Fibroblast of lung (primary cell): Measurements from ENCODE around the gene CFAP74. TPM values are rescaled to one million over a fixed set of nuclear protein-coding genes. Genes with fewer than 3 reads are reported as not detected.

Experiments used
- DNase-seq, 2 donors: peaks; one replicate each; pipeline versions ENCODE4 v3.0.0 to v3.0.0-alpha.2; 2010; ENCODE audit warnings: low read depth in 2 of 2
- H2AFZ ChIP-seq: 2 replicates; pipeline ENCODE4 v1.5.1; 2012; ENCODE audit warnings: low read length, control low read depth, inconsistent platforms
- H3K27ac ChIP-seq: 2 replicates; pipeline ENCODE4 v1.5.1; 2011; ENCODE audit warnings: low read length, control low read depth; ENCODE audit not compliant: insufficient read depth
- H3K27me3 ChIP-seq: 2 replicates; pipeline ENCODE4 v1.5.1; 2011; ENCODE audit warnings: mild to moderate bottlenecking, low read length; ENCODE audit not compliant: control insufficient read depth, insufficient read depth
- H3K36me3 ChIP-seq: 2 replicates; pipeline ENCODE4 v1.5.1; 2011; ENCODE audit warnings: low read length; ENCODE audit not compliant: control insufficient read depth, insufficient read depth
- H3K4me1 ChIP-seq: 2 replicates; pipeline ENCODE4 v1.5.1; 2011; ENCODE audit warnings: low read length; ENCODE audit not compliant: control insufficient read depth, insufficient read depth; ENCODE audit errors: extremely low read depth
- H3K4me2 ChIP-seq: 2 replicates; pipeline ENCODE4 v1.5.1; 2011; ENCODE audit warnings: low read length, control low read depth; ENCODE audit not compliant: insufficient read depth; ENCODE audit errors: extremely low read depth
- H3K4me3 ChIP-seq, 4 experiments: fragments of 200-600 bp in 1 of 4; sonication (generic) in 1 of 4; replicated peaks in 1 of 4; 2 replicates each; pipeline ENCODE4 v1.5.1; 2011 to 2016; ENCODE audit warnings: low read length in 4 of 4, low read depth in 3 of 4, mild to moderate bottlenecking in 3 of 4, control low read depth in 2 of 4, inconsistent platforms in 1 of 4, mixed read lengths in 1 of 4; ENCODE audit not compliant: insufficient read depth in 1 of 4; ENCODE audit errors: control extremely low read depth in 1 of 4
- H3K79me2 ChIP-seq: 2 replicates; pipeline ENCODE4 v1.5.1; 2012; ENCODE audit warnings: mild to moderate bottlenecking, low read length, inconsistent platforms; ENCODE audit not compliant: control insufficient read depth, insufficient read depth
- H3K9ac ChIP-seq: 2 replicates; pipeline ENCODE4 v1.5.1; 2011; ENCODE audit warnings: mild to moderate bottlenecking, low read length, control low read depth; ENCODE audit not compliant: insufficient read depth
- H3K9me3 ChIP-seq: 2 replicates; pipeline ENCODE4 v1.5.1; 2012; ENCODE audit warnings: low read depth, low read length; ENCODE audit not compliant: control insufficient read depth, insufficient read depth
- H4K20me1 ChIP-seq: 2 replicates; pipeline ENCODE4 v1.5.1; 2011; ENCODE audit warnings: low read length; ENCODE audit not compliant: control insufficient read depth, insufficient read depth; ENCODE audit errors: extremely low read depth
- EZH2 ChIP-seq: IDR thresholded peaks from 2 replicates; pipeline ENCODE4 v1.5.1; 2012; ENCODE audit warnings: low read length, control low read depth, mild to moderate bottlenecking; ENCODE audit errors: missing control alignments
- polyA plus RNA-seq, 2 donors: library from polyadenylated mRNA; depleted of rRNA in 1 of 2; stranded (reverse) in 1 of 2; unstranded in 1 of 2; fragments of >200 nt; gene quantifications; 2 replicates each; pipeline ENCODE4 v1.2.1, GENCODE V29; 2011 to 2012; ENCODE audit warnings: missing spikeins in 1 of 2
- total RNA-seq: library from RNA; depleted of rRNA; stranded (reverse); fragments of >200 nt; gene quantifications from 2 replicates; pipeline ENCODE4 v1.2.1, GENCODE V29; 2014
- TF ChIP-seq, protein P1 (sequence below), 2 donors: IDR thresholded peaks in 1 of 2; conservative IDR thresholded peaks in 1 of 2; 1 replicate in 1 of 2; 2 replicates in 1 of 2; pipeline ENCODE4 v1.5.1; 2011 to 2012; ENCODE audit warnings: low read length in 2 of 2, control low read depth in 1 of 2, inconsistent platforms in 1 of 2, low read depth in 1 of 2, mild to moderate bottlenecking in 1 of 2

The CFAP74 gene
- total and polyA plus RNA-seq, 2 donors (not counting 1 experiment from before 2014, with no cell fraction given) = not detected

GRCh38 chr1:2052756-2053155 is 49.2 kb upstream of the CFAP74 start:
- H3K4me1 ChIP-seq = no peaks in the 10 kb centered on the region
- H3K27me3 ChIP-seq = peaks cover 24% of the 10 kb centered on the region
- no peaks in the 10 kb centered on the region for H3K79me2 ChIP-seq
- H3K27ac ChIP-seq = no peak overlapping the region
- no peak overlapping the region for H3K4me3 ChIP-seq
- H3K9ac ChIP-seq = no peak overlapping the region
- H2AFZ ChIP-seq = no peak overlapping the region
- DNase-seq = no peak
- no peaks in the 10 kb centered on the region for H3K9me3 ChIP-seq
- no peaks in the 10 kb centered on the region for H3K36me3 ChIP-seq
- H4K20me1 ChIP-seq = no peaks in the 10 kb centered on the region
- H3K4me2 ChIP-seq = no peak overlapping the region
- TF ChIP-seq, protein P1, sequence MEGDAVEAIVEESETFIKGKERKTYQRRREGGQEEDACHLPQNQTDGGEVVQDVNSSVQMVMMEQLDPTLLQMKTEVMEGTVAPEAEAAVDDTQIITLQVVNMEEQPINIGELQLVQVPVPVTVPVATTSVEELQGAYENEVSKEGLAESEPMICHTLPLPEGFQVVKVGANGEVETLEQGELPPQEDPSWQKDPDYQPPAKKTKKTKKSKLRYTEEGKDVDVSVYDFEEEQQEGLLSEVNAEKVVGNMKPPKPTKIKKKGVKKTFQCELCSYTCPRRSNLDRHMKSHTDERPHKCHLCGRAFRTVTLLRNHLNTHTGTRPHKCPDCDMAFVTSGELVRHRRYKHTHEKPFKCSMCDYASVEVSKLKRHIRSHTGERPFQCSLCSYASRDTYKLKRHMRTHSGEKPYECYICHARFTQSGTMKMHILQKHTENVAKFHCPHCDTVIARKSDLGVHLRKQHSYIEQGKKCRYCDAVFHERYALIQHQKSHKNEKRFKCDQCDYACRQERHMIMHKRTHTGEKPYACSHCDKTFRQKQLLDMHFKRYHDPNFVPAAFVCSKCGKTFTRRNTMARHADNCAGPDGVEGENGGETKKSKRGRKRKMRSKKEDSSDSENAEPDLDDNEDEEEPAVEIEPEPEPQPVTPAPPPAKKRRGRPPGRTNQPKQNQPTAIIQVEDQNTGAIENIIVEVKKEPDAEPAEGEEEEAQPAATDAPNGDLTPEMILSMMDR (conservative IDR thresholded peaks at IDR 0.05 in 1 of 2, IDR thresholded peaks at IDR 0.05 in 1 of 2; ENCODE audit: low read depth in 1 of 2, low read length in 2 of 2) = no peak
- TF ChIP-seq EZH2 = no peak

DNA sequence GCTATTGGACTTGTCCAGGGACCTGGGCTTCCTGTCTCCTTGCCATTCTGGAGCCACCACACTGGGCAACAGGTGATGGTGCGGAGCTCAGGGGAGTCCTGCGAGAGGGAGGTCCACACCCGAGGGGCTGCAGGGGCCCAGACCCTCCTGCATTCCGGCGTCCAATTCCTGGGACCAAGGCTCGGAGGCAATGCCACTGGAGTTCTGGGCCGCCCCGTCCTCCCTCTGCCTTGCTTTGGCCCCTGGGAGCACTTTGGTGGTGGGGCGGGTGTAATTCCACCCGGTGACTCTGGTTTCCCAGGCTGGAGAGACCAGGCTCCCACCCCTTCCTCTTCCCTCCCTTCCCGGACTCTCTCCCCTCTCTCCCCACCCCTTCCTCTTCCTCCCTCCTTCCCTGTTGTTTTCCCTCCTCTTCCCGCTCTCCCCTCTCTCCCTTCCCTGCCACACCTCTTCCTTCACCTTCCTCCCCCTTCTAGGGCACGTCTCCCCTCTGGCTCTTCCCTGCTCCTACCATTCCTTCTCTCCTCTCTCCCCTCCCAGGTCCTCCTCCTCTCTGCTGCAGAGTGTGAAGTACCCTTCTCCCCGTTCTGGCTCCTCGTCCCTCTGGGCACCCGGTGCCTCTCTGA is 48.6 kb upstream of the CFAP74 start:
- no peak for DNase-seq
- no peaks in the 10 kb centered on the region for H4K20me1 ChIP-seq
- H3K9ac ChIP-seq = no peak overlapping the region
- no peak for TF ChIP-seq EZH2
- TF ChIP-seq, protein P1 (conservative IDR thresholded peaks at IDR 0.05 in 1 of 2, IDR thresholded peaks at IDR 0.05 in 1 of 2; ENCODE audit: low read depth in 1 of 2, low read length in 2 of 2) = no peak
- H3K9me3 ChIP-seq = no peaks in the 10 kb centered on the region
- H3K4me2 ChIP-seq = no peak overlapping the region
- no peaks in the 10 kb centered on the region for H3K4me1 ChIP-seq
- H3K27me3 ChIP-seq = peaks cover 24% of the 10 kb centered on the region
- no peak overlapping the region for H3K4me3 ChIP-seq
- H3K36me3 ChIP-seq = no peaks in the 10 kb centered on the region
- no peak overlapping the region for H2AFZ ChIP-seq
- no peaks in the 10 kb centered on the region for H3K79me2 ChIP-seq
- no peak overlapping the region for H3K27ac ChIP-seq

GRCh38 chr1:2050793-2051682 is 47.5 kb upstream of the CFAP74 start:
- DNase-seq = no peak
- H3K9me3 ChIP-seq = no peaks in the 10 kb centered on the region
- no peaks in the 10 kb centered on the region for H3K4me1 ChIP-seq
- H3K27me3 ChIP-seq = peaks cover 24% of the 10 kb centered on the region
- TF ChIP-seq EZH2 = peak; percentile 83
- TF ChIP-seq, protein P1 (conservative IDR thresholded peaks at IDR 0.05 in 1 of 2, IDR thresholded peaks at IDR 0.05 in 1 of 2; ENCODE audit: low read depth in 1 of 2, low read length in 2 of 2) = no peak
- H2AFZ ChIP-seq = no peak overlapping the region
- H3K79me2 ChIP-seq = no peaks in the 10 kb centered on the region
- no peak overlapping the region for H3K4me3 ChIP-seq
- H3K4me2 ChIP-seq = no peak overlapping the region
- H4K20me1 ChIP-seq = no peaks in the 10 kb centered on the region
- H3K27ac ChIP-seq = no peak overlapping the region
- no peak overlapping the region for H3K9ac ChIP-seq
- no peaks in the 10 kb centered on the region for H3K36me3 ChIP-seq
